GM23338 (cell line): Measurements from ENCODE around the gene SRGAP3. TPM values are rescaled to one million over a fixed set of nuclear protein-coding genes. Genes with fewer than 3 reads are reported as not detected.

Source experiments
- ATAC-seq: fragments of 200-7000 bp; cut with Tn5 transposase; 3 replicates; pipeline ENCODE4 v1.9.1; 2020
- DNase-seq: peaks from one replicate; pipeline ENCODE4 v3.0.0-alpha.2; 2015; ENCODE audit warnings: low spot score
- H2AFZ ChIP-seq: fragments of 200-600 bp; sonication (generic); 2 replicates; pipeline ENCODE4 v1.8.0; 2016; ENCODE audit warnings: antibody characterized with exemption, mild to moderate bottlenecking, moderate library complexity
- H3F3A ChIP-seq: fragments of 200-600 bp; sonication (generic); replicated peaks from 2 replicates; pipeline ENCODE4 v1.8.0; 2017; ENCODE audit warnings: antibody characterized with exemption, mixed run types, low read depth
- H3K27ac ChIP-seq: fragments of 200-600 bp; sonication (generic); 2 replicates; pipeline ENCODE4 v1.6.1; 2016; ENCODE audit warnings: low read depth
- H3K27me3 ChIP-seq: fragments of 200-600 bp; sonication (generic); 2 replicates; pipeline ENCODE4 v1.8.0; 2016; ENCODE audit warnings: mild to moderate bottlenecking, mixed run types, moderate library complexity; ENCODE audit not compliant: insufficient read depth
- H3K36me3 ChIP-seq: fragments of 200-600 bp; sonication (generic); 2 replicates; pipeline ENCODE4 v1.8.0; 2016; ENCODE audit warnings: mild to moderate bottlenecking; ENCODE audit not compliant: insufficient read depth
- H3K4me1 ChIP-seq: fragments of 200-600 bp; sonication (generic); 2 replicates; pipeline ENCODE4 v1.8.0; 2016; ENCODE audit warnings: mild to moderate bottlenecking, moderate library complexity; ENCODE audit not compliant: insufficient read depth
- H3K4me2 ChIP-seq: fragments of 200-600 bp; sonication (generic); 2 replicates; pipeline ENCODE4 v1.7.1; 2017; ENCODE audit warnings: mixed run types
- H3K4me3 ChIP-seq: fragments of 200-600 bp; sonication (generic); 2 replicates; pipeline ENCODE4 v1.6.1; 2016; ENCODE audit warnings: mixed run types
- H3K79me2 ChIP-seq: fragments of 200-600 bp; sonication (generic); replicated peaks from 2 replicates; pipeline ENCODE4 v1.8.0; 2017; ENCODE audit warnings: mild to moderate bottlenecking; ENCODE audit not compliant: insufficient read depth
- H3K9me2 ChIP-seq: fragments of 200-600 bp; sonication (generic); 2 replicates; pipeline ENCODE4 v1.8.0; 2017; ENCODE audit not compliant: insufficient read depth
- H4K20me1 ChIP-seq: fragments of 200-600 bp; sonication (generic); replicated peaks from 2 replicates; pipeline ENCODE4 v1.8.0; 2017; ENCODE audit warnings: mild to moderate bottlenecking; ENCODE audit not compliant: insufficient read depth
- H3K27ac Mint-ChIP-seq: 2 replicates; pipeline ENCODE4 v1.8.0; 2020; ENCODE audit warnings: inconsistent platforms, mild to moderate bottlenecking, moderate library complexity, mixed read lengths
- H3K27me3 Mint-ChIP-seq: 3 replicates; pipeline ENCODE4 v1.8.0; 2022; ENCODE audit warnings: low read depth, mild to moderate bottlenecking, moderate library complexity, mixed read lengths, inconsistent platforms; ENCODE audit not compliant: insufficient read depth, poor library complexity
- H3K36me3 Mint-ChIP-seq: 3 replicates; pipeline ENCODE4 v1.8.0; 2021; ENCODE audit warnings: low read depth, mild to moderate bottlenecking, inconsistent platforms, moderate library complexity, mixed read lengths
- H3K4me1 Mint-ChIP-seq: 3 replicates; pipeline ENCODE4 v1.8.0; 2020; ENCODE audit warnings: mild to moderate bottlenecking, inconsistent platforms, mixed read lengths
- H3K4me3 Mint-ChIP-seq: 3 replicates; pipeline ENCODE4 v1.8.0; 2021; ENCODE audit warnings: moderate library complexity, mild to moderate bottlenecking, inconsistent platforms, mixed read lengths
- H3K9me3 Mint-ChIP-seq: 3 replicates; pipeline ENCODE4 v1.8.0; 2020; ENCODE audit warnings: moderate library complexity, mild to moderate bottlenecking, inconsistent platforms, mixed read lengths
- EZH2phosphoT487 ChIP-seq: fragments of 200-600 bp; sonication (generic); IDR thresholded peaks from one replicate; pipeline ENCODE4 v1.8.1; 2018; ENCODE audit warnings: antibody characterized with exemption; ENCODE audit not compliant: unreplicated experiment
- JUNB ChIP-seq: IDR thresholded peaks from one replicate; pipeline ENCODE4 v1.6.1; 2016; ENCODE audit warnings: antibody characterized with exemption; ENCODE audit not compliant: unreplicated experiment
- POLR2AphosphoS5 ChIP-seq: IDR thresholded peaks from 2 replicates; pipeline ENCODE4 v1.6.1; 2016; ENCODE audit warnings: antibody characterized with exemption, low read depth
- ZNF331 ChIP-seq: fragments of 250-450 bp; sonication (Bioruptor Pico); IDR thresholded peaks from 2 replicates; pipeline ENCODE4 v1.5.0; 2020; ENCODE audit warnings: low read depth, mild to moderate bottlenecking, moderate library complexity
- polyA plus RNA-seq: library from polyadenylated mRNA; unstranded; fragments of >200 nt; fragmentation: Nextera tagmentation; extraction: Ambion mirVana; gene quantifications from 2 replicates; pipeline ENCODE4 v1.2.1, GENCODE V29; 2016
- total RNA-seq: library from RNA; depleted of rRNA; stranded (reverse); fragments of >200 nt; shearing (Covaris generic); gene quantifications from 2 replicates; pipeline ENCODE4 v1.2.3, GENCODE V29; 2014
- TF ChIP-seq, protein P1 (sequence below): fragments of 250-450 bp; sonication (Bioruptor Pico); IDR thresholded peaks from 2 replicates; pipeline ENCODE4 v1.5.0; 2020; ENCODE audit warnings: mild to moderate bottlenecking, moderate library complexity
- TF ChIP-seq, protein P2 (sequence below), 2 experiments: fragments of 200-600 bp in 1 of 2; sonication (generic) in 1 of 2; conservative IDR thresholded peaks; 2 replicates each; pipeline versions ENCODE4 v1.5.1 to v1.6.1; 2016 to 2017; ENCODE audit warnings: antibody characterized with exemption in 2 of 2, low read depth in 2 of 2, mild to moderate bottlenecking in 2 of 2, moderate library complexity in 1 of 2
- TF ChIP-seq, protein P3 (sequence below): IDR thresholded peaks from 2 replicates; pipeline ENCODE4 v1.6.1; 2016; ENCODE audit warnings: antibody characterized with exemption

SRGAP3 gene
- total and polyA plus RNA-seq, 2 experiments from 2014 or later = 6.4 to 9.4 TPM

DNA sequence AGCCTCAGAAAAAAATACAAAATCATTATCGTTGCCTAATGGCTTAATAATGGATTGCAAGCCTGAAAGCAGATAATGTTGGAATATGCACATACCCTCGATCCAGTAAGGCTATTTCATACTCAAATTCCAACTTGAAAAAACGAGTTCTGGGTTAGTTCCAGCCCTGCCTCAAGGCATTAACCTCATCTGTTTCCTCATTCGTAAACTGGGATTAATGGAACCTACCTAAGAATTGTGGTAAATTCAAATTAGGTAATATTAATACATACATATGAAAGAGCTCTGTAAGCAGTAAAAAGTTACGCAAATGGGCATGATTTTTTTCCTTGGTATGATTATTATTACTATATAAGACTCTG lies 107.5 kb downstream of the SRGAP3 start (continued):
- TF ChIP-seq, protein P1, sequence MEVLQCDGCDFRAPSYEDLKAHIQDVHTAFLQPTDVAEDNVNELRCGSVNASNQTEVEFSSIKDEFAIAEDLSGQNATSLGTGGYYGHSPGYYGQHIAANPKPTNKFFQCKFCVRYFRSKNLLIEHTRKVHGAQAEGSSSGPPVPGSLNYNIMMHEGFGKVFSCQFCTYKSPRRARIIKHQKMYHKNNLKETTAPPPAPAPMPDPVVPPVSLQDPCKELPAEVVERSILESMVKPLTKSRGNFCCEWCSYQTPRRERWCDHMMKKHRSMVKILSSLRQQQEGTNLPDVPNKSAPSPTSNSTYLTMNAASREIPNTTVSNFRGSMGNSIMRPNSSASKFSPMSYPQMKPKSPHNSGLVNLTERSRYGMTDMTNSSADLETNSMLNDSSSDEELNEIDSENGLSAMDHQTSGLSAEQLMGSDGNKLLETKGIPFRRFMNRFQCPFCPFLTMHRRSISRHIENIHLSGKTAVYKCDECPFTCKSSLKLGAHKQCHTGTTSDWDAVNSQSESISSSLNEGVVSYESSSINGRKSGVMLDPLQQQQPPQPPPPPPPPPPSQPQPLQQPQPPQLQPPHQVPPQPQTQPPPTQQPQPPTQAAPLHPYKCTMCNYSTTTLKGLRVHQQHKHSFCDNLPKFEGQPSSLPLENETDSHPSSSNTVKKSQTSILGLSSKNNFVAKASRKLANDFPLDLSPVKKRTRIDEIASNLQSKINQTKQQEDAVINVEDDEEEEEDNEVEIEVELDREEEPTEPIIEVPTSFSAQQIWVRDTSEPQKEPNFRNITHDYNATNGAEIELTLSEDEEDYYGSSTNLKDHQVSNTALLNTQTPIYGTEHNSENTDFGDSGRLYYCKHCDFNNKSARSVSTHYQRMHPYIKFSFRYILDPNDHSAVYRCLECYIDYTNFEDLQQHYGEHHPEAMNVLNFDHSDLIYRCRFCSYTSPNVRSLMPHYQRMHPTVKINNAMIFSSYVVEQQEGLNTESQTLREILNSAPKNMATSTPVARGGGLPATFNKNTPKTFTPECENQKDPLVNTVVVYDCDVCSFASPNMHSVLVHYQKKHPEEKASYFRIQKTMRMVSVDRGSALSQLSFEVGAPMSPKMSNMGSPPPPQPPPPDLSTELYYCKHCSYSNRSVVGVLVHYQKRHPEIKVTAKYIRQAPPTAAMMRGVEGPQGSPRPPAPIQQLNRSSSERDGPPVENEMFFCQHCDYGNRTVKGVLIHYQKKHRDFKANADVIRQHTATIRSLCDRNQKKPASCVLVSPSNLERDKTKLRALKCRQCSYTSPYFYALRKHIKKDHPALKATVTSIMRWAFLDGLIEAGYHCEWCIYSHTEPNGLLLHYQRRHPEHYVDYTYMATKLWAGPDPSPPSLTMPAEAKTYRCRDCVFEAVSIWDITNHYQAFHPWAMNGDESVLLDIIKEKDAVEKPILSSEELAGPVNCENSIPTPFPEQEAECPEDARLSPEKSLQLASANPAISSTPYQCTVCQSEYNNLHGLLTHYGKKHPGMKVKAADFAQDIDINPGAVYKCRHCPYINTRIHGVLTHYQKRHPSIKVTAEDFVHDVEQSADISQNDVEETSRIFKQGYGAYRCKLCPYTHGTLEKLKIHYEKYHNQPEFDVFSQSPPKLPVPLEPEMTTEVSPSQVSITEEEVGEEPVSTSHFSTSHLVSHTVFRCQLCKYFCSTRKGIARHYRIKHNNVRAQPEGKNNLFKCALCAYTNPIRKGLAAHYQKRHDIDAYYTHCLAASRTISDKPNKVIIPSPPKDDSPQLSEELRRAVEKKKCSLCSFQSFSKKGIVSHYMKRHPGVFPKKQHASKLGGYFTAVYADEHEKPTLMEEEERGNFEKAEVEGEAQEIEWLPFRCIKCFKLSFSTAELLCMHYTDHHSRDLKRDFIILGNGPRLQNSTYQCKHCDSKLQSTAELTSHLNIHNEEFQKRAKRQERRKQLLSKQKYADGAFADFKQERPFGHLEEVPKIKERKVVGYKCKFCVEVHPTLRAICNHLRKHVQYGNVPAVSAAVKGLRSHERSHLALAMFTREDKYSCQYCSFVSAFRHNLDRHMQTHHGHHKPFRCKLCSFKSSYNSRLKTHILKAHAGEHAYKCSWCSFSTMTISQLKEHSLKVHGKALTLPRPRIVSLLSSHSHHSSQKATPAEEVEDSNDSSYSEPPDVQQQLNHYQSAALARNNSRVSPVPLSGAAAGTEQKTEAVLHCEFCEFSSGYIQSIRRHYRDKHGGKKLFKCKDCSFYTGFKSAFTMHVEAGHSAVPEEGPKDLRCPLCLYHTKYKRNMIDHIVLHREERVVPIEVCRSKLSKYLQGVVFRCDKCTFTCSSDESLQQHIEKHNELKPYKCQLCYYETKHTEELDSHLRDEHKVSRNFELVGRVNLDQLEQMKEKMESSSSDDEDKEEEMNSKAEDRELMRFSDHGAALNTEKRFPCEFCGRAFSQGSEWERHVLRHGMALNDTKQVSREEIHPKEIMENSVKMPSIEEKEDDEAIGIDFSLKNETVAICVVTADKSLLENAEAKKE = no peak
- TF ChIP-seq EZH2phosphoT487 = no peak
- TF ChIP-seq, protein P2, sequence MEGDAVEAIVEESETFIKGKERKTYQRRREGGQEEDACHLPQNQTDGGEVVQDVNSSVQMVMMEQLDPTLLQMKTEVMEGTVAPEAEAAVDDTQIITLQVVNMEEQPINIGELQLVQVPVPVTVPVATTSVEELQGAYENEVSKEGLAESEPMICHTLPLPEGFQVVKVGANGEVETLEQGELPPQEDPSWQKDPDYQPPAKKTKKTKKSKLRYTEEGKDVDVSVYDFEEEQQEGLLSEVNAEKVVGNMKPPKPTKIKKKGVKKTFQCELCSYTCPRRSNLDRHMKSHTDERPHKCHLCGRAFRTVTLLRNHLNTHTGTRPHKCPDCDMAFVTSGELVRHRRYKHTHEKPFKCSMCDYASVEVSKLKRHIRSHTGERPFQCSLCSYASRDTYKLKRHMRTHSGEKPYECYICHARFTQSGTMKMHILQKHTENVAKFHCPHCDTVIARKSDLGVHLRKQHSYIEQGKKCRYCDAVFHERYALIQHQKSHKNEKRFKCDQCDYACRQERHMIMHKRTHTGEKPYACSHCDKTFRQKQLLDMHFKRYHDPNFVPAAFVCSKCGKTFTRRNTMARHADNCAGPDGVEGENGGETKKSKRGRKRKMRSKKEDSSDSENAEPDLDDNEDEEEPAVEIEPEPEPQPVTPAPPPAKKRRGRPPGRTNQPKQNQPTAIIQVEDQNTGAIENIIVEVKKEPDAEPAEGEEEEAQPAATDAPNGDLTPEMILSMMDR (conservative IDR thresholded peaks at IDR 0.05; ENCODE audit: low read depth in 2 of 2) = no peak

DNA sequence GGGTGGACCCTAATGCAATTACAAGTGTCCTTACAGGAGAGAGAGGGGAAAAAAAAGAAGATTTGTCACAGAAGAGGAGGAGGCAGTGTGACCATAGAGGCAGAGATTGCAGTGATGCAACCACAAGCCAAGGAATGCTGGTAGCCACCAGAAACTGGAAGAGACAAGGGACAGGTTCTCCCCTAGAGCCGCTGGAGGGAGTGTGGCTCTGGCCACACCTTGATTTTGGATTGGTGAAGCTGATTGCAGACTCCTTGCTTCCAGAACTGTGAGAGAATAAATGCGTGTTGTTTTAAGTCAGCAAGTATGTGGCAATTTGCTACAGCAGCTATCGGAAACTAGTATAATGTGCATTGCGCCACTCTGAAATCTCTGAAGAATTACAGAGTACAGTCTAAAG lies 110.1 kb downstream of the SRGAP3 start:
- Histone ChIP-seq H3K4me3 (no peak overlapping the region), H3K27ac (no peak overlapping the region), H3K4me1 (peaks cover 21% of the 10 kb centered on the region; the same call in 1 of the 2 replicates), H3F3A (0 out of 2 replicates have a peak, but pooled peaks cover 6% of the 10 kb centered on the region), H3K9me2 (no peaks in the 10 kb centered on the region), H4K20me1 (no peaks in the 10 kb centered on the region), H2AFZ (no peak overlapping the region), H3K4me2 (no peak overlapping the region), H3K27me3 (peaks cover 18% of the 10 kb centered on the region), H3K79me2 (no peaks in the 10 kb centered on the region), H3K36me3 (no peaks in the 10 kb centered on the region)
- DNase-seq (no peak), ATAC-seq (no peak)
- H3K27me3 Mint-ChIP-seq = peaks cover 9% of the 10 kb centered on the region
- no peak overlapping the region for H3K4me3 Mint-ChIP-seq
- peaks cover 8% of the 10 kb centered on the region; the same call in 1 of the 3 replicates for H3K9me3 Mint-ChIP-seq
- peaks cover 3% of the 10 kb centered on the region; the same call in 2 of the 3 replicates for H3K36me3 Mint-ChIP-seq
- peaks cover 10% of the 10 kb centered on the region for H3K4me1 Mint-ChIP-seq
- no peak overlapping the region for H3K27ac Mint-ChIP-seq
- TF ChIP-seq POLR2AphosphoS5 (no peak), ZNF331 (no peak), JUNB (no peak)
- TF ChIP-seq, protein P1 = no peak
- TF ChIP-seq, protein P3, sequence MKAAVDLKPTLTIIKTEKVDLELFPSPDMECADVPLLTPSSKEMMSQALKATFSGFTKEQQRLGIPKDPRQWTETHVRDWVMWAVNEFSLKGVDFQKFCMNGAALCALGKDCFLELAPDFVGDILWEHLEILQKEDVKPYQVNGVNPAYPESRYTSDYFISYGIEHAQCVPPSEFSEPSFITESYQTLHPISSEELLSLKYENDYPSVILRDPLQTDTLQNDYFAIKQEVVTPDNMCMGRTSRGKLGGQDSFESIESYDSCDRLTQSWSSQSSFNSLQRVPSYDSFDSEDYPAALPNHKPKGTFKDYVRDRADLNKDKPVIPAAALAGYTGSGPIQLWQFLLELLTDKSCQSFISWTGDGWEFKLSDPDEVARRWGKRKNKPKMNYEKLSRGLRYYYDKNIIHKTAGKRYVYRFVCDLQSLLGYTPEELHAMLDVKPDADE = no peak
